HFF-Myc (cell line): ENCODE measurements around the gene RHBDD3.
"Not testable (repeated sequence)": the region's sequence is repeated elsewhere in the genome, so short reads cannot be mapped to it uniquely, and the experiment has no call there.

Source experiments
- DNase-seq: peaks from one replicate; pipeline ENCODE4 v3.0.0-alpha.2; 2011; ENCODE audit warnings: low read depth; ENCODE audit errors: extremely low read depth
- H3K4me3 ChIP-seq: replicated peaks from 2 replicates; pipeline ENCODE4 v1.5.1; 2011; ENCODE audit warnings: low read depth, mild to moderate bottlenecking, control low read depth, low read length
- TF ChIP-seq, protein P1 (sequence below): IDR thresholded peaks from 2 replicates; pipeline ENCODE4 v1.5.1; 2012; ENCODE audit warnings: mild to moderate bottlenecking, low read depth, low read length, control low read depth; ENCODE audit errors: missing control alignments

The RHBDD3 gene

GRCh38 chr22:29226351-29226981, 41.3 kb downstream of the RHBDD3 start:
- no peak overlapping the region for H3K4me3 ChIP-seq
- no peak for DNase-seq
- TF ChIP-seq, protein P1, sequence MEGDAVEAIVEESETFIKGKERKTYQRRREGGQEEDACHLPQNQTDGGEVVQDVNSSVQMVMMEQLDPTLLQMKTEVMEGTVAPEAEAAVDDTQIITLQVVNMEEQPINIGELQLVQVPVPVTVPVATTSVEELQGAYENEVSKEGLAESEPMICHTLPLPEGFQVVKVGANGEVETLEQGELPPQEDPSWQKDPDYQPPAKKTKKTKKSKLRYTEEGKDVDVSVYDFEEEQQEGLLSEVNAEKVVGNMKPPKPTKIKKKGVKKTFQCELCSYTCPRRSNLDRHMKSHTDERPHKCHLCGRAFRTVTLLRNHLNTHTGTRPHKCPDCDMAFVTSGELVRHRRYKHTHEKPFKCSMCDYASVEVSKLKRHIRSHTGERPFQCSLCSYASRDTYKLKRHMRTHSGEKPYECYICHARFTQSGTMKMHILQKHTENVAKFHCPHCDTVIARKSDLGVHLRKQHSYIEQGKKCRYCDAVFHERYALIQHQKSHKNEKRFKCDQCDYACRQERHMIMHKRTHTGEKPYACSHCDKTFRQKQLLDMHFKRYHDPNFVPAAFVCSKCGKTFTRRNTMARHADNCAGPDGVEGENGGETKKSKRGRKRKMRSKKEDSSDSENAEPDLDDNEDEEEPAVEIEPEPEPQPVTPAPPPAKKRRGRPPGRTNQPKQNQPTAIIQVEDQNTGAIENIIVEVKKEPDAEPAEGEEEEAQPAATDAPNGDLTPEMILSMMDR = no peak

DNA sequence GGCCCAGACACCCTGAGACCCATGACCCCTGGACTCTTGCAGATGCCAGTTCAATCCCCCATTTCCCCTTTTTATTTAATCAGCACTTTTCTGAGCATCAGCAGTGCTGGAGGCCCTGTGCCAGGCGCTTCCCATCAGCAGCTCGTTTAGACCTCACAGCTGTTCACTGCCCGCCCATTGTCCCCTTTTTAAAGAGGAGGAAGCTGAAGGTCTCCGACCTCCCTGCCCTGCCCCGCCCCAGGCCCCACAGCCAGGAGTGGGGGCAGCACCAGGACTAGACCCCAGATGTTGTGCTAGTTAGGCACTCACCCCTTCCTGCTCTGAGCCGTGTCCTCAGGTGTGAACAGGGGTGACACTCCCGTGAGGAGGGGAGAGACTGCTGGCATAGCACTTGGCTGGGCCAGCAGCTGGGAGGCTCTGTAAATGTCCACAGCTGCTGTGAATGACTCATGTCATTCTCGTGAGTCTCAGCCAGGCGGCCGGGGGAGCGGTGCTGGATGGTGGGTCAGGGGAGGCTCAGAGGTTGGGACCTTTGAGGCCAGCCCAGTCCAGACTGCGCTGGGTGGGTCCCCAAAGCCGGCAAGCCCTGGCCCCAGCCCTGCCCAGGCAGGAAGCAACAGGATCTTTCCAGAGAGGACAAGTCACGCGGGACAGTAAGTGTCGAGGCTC, 42.2 kb downstream of the RHBDD3 start:
- DNase-seq = no peak
- H3K4me3 ChIP-seq = no peak overlapping the region
- TF ChIP-seq, protein P1 = no peak

GRCh38 chr22:29224859-29225410, 42.8 kb downstream of the RHBDD3 start:
- DNase-seq = no peak
- TF ChIP-seq, protein P1 = no peak
- H3K4me3 ChIP-seq = no peak overlapping the region

GRCh38 chr22:29224121-29224858, 43.5 kb downstream of the RHBDD3 start:
- TF ChIP-seq, protein P1 = no peak

GRCh38 chr22:29219881-29220670, 47.7 kb downstream of the RHBDD3 start:
- DNase-seq = no peak
- TF ChIP-seq, protein P1 = no peak
- H3K4me3 ChIP-seq = no peak overlapping the region

More at GRCh38 chr22:29224121-29224858, 43.5 kb downstream of the RHBDD3 start:
- no peak overlapping the region for H3K4me3 ChIP-seq
- no peak for DNase-seq

DNA sequence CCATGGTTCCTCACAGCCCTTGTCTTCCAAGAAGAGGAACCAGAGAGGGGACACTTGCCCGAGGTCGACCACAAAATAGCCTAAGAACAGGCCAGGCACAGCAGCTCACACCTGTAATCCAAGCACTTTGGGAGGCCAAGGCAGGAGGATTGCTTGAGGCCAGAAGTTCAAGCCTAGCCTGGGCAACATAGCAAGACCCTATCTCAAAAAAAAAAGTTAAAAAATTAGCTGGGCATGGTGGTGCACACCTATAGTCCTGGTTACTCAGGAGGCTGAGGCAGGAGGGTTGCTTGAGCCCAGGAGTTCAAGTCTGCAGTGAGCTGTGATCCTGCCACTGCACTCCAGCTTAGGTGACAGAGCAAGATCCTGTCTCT, 48.4 kb downstream of the RHBDD3 start:
- DNase-seq = not testable (repeated sequence)

More for the DNA sequence above, 48.4 kb downstream of the RHBDD3 start:
- not testable (repeated sequence) for H3K4me3 ChIP-seq
